CD4-positive, alpha-beta T cell treated with Interleukin-4 for 4 hours (primary cell): ENCODE data around the gene PRRT1.

Experiments used
- DNase-seq: peaks from one replicate; pipeline ENCODE4 v3.0.0-alpha.2; 2020

The PRRT1 gene

DNA sequence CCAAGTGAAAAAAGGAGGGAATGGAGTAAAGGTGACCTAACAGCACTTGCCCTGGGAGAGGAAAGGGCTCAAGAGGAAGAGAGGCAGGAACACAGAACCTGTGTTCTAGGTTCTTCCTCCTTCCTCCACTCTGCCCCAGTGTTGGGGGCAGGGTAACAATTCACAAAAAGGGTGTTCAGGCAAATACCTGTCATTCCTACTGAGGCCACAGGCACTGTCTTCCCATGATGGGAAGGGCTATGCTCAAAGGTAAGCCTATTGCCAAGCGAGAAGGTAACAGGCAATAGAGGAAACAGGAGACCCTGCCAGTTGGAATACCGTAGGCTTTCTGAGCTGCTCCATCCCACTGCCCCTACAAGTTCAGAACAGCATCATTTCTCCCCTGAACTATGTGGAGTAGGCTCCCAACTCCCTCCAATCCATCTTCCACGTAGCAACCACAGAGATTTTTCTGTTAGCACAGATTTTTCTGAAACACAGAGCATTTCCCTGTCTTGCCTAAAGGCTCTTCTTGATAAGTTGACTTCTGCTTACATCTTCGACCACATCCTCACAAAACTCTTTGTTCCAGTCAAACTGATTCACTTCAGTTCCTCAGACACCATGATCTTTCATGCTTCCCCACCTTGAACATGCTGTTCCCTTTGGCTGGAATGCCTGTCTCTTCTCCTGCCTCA is 21.4 kb upstream of the PRRT1 start:
- no peak for DNase-seq

DNA sequence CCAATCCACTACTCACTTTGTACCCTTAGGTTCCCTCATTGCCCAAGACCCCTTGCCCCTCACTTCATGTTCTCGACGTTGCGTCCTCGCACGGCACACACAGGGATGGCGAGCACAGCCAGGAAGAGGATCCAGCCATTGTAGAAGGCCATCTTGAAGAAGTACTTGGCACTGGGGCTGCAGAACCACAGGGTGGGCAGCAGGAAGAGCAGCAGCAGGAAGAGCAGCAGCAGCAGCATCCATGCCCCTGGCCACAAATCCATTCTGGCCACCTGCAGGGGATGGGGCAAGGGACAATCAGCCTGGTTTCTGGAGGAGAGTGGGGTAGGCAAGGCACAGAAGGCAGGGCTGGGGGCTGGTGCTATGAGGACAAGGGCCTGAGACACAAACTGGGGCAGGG is 19.5 kb upstream of the PRRT1 start:
- no peak for DNase-seq

DNA sequence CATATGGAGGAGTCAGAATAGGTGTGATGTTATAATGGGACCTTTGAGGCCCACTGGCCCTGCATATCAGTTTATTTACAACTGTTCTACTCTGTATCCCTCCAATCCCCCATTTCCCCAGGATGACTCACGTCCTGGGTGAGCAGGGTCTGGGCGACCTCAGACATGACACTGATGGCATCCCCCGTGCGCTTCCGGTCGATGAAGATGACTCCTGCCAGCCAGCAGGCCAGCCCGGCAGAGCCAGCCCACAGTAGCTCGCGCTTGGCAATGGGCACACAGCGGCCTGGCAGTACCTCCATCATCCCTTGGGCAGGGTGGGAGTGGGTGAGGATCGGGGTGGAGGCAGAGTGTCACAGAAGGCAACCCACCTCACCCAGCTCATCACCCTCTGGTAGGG is 18.6 kb upstream of the PRRT1 start:
- no peak for DNase-seq

DNA sequence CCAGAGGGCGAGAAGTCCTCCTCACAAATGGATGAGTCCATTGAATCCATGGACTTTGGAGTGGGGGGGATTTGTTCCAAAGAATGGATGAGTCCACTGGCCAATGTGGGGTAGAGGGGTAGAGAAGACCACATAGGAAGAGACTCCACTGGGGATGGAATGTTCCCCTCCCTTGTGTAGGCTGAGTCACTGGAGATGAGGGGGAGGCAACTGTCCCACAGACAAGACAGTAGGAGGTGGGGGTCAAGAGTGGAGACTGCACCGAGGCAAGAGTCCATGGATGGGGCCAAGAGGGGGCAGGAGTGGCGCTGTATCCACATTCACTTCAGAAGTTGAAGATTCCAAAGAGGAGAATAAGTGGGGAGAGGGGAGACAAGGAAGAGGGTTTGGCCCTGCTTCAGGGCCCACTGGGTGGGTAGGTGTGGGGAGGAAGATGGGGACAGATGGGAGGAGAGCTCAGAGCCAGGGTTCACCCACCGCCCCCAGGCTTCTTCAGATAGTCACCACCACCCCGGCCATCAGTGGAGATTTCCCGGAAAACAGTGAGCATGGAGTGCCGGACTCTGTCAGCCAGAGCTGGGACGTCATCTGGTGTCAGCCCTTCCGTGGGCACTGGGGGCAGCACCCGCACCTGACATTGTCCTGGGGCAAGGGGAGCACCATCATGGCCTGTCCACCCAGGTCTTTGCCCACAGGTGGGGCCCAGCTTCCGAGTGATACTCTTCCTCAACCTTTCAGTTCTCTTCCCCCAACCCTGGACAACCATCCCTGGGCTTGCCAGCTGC is 17.3 kb upstream of the PRRT1 start:
- DNase-seq, result no peak

DNA sequence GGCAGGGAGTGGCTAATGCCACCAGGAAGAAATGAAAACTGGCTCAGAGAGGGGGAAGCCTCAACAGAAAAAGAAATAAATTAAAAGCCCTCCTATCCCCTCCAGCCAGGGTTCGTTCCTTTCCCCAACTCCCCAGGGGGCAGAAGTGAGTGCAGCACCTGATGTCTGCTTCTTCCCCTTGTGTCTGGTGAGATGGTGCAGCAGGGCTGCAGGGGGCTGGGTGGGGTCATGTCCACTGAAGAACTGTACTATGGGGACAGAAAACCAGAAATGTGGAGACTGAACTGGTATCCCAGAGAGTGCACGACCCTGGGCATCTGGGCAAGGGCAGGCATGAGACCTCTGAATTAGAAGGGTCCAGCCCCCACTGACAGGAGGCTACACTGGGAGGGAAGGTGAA is 16.6 kb upstream of the PRRT1 start:
- no peak for DNase-seq

DNA sequence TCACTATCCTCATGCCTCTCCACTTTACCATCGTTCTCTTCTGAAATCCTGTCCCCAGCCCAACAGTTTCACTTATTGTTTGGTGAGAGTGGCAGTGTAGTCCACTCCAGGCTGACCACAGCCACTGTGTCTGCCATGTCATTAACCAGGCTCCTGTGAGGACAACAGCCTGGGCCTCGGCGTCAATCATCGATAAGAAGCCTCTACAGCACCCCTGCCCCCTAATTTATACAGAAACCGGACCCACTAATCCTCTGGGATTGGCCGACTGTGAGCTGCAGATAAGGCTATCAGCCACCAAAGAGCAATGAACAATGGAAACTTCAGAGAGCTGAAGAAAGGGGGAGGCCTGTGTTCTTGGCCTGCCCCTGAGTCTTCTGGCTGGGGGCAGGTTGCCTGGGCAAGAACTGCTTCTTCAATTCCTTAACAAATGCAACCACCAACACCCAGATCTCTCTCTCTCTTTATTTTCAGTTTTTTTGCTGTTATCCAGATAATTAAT is 16.1 kb upstream of the PRRT1 start:
- no peak for DNase-seq

DNA sequence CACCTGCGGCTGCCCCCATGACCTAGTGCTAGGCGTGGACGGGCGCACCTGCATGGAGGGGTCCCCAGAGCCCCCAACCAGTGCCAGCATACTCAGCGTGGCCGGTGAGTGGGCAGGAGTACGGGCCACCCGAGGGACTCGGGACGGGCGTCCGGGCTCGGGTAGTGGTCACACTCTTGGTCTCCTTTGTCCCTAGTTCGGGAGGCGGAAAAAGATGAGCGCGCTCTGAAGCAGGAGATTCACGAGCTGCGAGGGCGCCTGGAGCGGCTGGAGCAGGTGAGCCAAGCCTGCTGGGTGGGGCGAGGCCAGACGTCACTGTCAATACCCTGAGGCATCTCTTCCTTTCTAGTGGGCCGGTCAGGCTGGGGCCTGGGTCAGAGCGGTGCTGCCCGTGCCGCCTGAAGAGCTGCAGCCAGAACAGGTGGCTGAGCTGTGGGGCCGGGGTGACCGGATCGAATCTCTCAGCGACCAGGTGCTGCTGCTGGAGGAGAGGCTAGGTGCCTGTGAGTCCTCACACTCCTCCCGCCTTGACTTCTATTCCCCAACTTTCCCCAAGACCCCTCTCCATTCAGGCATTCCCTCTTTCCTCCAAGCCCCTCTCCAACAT is 15.5 kb upstream of the PRRT1 start:
- DNase-seq, result no peak

DNA sequence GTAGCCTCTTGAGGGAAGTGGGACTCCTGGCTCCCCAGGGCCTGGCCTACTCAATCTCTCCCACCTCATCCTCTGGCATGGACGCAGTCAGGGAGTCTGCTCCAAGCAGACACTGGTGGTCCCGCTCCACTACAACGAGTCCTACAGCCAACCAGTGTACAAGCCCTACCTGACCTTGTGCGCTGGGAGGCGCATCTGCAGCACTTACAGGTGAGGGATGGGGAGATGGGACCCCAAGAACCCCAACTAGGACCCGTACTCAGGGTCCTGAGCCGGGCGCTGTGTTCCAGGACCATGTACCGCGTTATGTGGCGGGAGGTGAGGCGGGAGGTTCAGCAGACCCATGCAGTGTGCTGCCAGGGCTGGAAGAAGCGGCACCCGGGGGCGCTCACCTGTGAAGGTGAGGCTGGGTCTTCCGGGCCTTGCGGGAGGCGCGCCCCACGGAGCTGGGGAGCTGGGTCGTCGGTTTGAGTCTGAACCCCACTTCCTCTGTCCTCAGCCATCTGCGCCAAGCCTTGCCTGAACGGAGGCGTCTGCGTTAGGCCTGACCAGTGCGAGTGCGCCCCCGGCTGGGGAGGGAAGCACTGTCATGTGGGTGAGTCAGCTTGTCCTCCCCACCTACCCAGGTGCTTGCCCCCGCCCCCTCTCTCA is 14.8 kb upstream of the PRRT1 start:
- DNase-seq, result no peak

DNA sequence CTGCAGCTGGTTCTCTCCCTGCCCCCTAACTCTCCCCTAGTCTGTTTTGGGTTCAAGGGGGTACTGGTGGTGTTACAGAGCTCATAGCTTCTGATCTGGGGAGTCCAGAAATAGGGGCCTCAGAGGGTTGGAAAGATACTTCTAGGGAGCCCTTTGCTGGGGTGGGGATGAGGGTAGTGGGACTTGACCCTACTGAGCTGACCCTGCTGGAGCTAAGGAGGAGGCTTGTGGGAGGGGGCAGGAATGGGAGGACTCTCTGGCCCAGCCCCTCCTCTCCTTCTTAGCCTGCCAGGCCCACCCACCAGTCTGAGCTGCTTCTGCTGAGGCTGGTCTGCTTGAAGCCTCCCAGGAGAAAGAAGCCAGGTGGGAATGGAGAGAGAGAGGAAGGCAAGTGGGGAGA is 12.6 kb upstream of the PRRT1 start, which contains the start of gene EGFL8:
TSS of gene EGFL8 (plus strand) at position 301 of the 400 bp plus-strand sequence. CDS start 1,571 bp downstream, outside the sequence.
- DNase-seq, result no peak

DNA sequence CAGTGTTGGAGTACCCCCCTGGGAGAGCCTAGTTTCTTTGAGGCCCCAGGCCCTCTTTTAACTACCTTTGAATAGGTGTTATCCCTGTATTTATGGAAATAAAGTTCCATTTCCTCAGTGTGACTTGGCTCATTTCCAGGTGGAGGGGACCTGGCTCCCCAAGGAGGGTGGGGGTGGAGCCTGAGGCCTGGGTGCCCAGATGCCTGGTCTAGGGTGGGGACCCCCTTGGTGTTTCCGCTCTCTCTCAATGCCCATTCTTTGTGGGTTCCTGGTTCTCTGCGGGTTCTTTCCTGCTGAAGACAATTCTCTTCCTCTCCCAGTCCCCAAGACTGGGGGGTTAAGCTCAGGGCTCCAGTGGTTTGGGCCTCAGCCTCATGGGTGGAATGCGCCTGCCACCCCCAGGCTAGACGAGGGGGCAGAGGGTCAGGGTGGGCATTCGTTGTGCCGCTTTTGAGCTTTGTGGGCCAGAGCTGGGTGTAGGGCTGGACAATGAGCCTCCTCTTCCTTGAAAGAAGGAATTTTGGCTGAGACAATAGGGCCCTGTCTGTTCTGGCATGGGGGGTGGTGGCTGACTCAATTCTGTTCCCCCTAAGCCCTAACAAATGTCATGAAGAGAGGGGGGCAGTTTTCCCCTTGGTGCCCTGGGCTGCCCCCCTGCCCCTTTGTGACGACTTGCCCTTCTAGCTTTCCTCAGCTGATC is 12.0 kb upstream of the PRRT1 start:
- DNase-seq, result no peak

DNA sequence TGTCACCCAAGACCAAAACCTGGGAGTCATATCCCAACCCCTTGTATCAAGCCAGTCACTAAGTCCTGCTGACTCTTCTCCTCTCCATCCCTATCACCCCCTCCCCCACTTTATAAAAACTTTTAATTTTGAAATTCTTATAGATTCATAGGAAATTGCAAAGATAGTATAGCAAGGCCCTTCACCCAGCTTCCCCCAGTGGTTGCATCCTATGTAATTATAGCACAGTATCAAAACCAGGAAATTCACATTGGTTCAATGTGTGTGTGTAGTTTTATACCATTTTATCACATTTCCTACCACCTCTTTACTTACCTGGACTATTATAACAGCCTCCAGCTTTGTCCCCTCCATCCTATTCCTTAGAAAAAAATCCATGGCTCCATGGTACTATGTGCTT is 6.3 kb upstream of the PRRT1 start:
- DNase-seq, result no peak

DNA sequence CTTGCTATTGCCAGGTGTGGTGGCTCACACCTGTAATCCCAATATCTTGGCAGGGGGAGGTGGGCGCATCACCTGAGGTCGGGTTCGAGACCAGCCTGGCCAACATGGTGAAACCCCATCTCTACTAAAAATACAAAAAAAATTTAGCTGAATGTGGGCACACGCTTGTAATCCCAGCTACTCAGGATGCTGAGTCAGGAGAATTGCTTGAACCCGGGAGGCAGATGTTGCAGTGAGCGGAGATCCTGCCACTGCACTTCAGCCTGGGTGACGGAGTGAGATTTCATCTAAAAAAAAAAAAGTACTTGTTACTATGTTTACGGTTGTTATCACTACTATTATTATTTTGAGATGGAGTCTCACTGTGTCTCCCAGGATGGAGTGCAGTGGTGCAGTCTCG is 5.2 kb upstream of the PRRT1 start:
- DNase-seq, result no peak

DNA sequence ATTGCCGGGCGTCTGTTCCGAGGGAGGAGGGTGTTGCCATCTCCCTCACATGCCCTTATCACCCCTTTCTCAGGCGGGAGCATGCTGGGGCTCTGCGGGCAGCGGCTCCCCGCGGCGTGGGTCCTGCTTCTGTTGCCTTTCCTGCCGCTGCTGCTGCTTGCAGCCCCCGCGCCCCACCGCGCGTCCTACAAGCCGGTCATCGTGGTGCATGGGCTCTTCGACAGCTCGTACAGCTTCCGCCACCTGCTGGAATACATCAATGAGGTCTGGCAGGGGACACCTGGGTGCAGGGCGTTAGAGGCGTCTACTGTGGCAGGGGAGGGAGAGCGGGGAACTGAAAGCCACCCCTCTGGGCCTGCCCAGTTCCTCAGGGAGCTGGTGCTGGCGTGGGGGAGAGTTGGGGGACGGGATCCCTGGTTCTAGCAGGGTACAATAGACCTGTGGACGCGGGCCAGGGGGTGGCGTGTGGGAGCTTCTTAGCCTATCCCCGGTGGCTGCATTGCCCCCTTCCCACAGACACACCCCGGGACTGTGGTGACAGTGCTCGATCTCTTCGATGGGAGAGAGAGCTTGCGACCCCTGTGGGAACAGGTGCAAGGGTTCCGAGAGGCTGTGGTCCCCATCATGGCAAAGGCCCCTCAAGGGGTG is 2.9 kb upstream of the PRRT1 start:
- DNase-seq, result peak; percentile 68

DNA sequence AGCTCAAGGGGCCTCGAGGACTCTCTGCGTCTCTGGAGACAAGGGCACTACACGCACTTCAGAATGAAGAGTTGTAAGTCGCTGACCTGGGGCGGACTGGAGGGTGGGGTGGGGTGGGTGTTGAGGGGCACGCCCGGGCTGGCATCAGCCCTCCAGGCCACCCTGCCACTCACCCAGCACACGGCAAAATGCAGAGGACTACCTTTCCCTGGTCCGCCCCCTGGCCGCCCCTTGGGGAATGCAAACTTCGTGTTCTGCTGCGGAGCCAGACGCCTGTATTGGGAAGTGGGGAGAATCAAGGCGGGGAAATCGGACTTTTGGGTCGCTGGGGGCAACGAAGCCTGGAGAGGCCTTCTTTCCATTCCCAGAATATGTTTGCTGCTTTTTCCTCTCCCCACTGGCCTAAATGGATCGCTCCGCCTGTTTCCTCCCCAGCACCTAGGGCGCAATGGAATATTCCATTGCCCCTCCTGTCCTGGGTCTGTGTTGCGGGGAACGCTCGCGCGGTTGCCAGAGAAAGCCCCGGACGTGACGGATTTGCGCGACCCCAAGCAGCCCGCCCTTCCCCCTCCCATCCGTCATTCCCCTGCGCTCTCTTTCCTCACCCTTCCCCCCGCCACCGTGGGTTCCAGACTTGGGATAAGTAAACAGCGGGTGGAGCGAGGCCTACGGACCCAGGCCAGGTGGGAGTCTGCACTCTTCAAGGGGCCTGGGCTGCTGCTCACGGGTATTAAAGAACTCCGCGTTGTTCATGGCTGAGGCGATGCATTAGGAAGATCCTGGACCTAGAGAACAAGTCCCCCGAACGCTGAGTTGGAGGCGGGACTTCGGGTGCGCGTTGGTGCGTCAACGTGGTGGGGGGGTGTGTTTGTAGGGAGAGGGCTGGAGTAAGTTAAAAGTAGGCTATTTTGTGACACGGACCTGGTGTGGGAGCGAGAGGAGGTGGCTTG is 2.1 kb upstream of the PRRT1 start, which contains the start of gene PPT2:
TSS of gene PPT2 (plus strand) at position 578 of the 950 bp plus-strand sequence. CDS start 454 bp downstream, outside the sequence.
- peak; percentile 65 for DNase-seq

DNA sequence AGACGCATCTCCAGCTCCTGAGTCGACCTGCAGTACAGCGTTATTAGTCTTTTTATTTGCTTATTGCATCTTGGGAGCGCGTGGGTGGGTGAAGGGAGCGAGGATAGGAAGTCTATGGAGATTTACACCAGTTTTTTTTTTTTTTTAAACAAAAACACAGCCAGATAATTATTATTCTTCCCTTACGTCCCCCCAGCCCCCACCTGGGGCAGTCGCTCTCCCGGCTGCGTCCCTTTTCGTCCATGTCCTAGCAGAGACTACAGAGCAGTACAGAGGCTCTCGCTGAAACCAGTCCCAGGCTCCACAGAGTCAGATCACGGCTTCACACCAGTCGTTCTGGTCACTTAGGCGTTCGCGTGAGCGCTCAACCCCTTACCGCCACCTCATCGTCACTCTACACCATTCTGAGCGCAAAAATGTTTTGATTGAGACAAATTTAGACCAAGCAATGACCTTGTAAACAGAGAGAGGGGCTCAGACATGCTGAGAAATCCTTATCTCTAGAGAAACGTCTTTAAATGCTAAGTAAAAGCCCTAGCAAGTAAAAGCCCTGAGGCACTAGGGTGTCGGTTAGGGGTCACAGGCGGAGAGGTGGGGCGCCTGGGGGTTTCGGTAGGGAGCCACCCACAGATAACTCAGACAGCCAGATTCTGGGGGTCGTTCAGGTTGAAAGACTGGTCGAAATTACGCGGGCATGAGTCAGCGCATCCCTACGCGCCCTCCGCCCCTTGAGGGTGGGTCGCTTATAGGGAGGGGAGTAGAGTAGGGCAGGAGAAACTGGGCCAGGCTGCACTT is 1.2 kb upstream of the PRRT1 start:
- no peak for DNase-seq

DNA sequence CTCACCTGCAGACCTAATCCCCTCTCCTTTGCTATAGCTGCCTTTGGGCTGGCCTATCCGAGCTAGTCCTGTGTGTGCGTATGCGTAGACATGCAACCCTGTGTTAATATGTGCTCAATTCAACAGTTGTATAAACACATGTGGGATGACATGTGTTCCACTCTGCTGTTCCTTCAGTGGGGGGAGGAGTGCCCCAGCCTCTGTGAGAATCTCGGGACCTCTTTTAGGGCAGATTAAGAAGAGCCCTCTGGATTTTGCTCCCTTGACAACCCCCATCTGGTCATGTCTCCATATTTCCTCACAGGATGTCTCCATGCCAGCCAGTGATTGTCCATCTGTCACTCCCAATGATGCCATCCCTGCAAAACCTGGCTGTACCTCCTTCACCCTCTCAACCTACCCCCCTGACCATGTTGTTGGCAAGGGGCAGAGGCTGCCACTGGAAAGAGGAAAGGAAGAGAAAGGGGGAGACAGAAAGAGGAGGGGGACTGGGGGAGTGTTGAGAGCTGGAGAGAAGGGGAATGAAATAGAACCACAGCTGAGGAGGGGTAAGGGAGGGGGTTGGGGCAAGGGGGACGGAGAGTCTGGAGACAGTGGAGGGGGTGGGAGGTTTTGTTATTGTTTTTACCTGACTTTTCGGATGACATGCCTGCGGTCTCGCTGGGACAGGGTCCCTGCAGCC is 417 bp downstream of the PRRT1 start:
- no peak for DNase-seq

DNA sequence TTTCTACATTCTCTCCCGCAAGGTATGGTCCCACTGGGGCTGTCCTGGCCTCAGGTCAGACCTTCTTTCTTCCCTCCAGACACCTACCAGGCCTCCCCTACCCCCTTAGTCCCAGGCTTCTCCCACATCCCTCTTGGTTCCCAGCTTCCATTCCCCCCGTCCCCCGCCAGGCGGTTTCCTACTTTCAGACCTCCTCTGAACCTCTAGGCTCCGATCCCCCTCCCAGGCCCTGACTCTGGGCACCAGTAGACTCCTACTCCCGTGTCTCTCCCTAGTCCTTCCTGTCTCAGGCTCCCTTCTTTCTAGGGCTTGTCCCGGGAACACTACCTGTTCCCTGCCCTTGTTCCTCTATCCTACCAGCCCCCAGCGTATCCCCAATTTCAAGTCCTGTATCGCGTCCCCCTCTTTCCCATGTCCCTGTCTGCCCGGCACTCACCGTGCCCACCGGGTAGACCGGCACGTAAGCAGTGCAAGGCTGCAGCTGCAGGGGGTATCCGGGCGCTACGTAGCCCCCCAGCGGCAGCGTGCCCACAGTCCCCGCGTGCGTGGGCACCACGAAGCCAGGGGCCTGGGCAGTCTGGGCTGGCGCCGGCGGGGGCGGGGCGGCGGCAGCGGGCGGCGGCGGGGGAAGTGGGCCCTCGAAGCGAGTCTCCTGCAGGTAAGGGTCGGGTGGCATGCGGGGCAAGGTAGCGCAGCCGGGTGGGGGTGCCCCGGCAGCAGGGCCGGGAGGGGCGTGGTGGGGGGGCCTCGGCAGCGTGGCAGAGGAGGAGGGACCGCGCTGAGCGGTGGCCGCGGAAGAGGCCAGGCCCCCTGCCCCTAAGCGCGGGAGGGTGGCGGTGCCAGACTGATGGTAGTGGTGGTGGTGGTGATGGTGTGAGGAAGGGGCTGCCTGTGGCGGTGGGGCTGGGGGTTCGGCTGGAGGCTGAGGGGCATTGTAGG is 1.5 kb downstream of the PRRT1 start:
- no peak for DNase-seq

DNA sequence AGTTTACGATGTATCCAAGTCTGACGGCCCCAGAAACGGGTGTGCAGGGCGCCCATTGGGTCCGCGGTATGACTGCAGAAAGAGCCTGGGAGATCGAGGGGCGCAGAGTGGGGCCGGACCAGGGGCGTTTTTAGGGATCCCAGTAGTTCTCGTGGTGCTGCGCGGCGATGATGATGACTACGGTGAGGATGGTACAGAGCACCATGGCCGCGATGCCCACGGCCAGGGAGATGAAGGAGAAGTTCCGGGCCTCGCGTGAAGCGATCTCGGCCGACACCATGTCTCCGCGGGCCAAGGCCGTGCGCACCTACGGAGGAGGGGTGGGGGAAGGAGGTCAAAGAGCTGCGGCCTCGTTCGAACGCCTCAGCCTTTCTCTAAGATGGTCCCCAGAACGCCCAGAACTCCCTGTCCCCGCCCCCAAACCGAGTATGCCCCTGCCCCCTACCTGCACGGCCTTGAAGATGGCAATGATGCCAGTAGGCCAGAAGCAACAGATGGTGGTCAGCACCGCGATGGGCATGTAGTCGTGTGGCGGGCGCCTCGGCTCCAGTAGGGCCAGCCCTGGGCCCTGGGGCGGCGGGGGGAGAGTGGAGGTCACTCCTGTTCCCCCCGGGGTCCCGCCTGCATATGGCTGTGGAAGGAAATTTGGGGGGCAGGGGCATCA is 2.5 kb downstream of the PRRT1 start:
- peak; percentile 7 for DNase-seq
